ENCODE data around the gene SPDYE1. TPM values are rescaled to one million over a fixed set of nuclear protein-coding genes. Genes with fewer than 3 reads are reported as not detected.
"Not testable (repeated sequence)": the region's sequence is repeated elsewhere in the genome, so short reads cannot be mapped to it uniquely, and the experiment has no call there.

The SPDYE1 gene
- total RNA-seq, 1 donor from 2014 or later, result not detected

DNA sequence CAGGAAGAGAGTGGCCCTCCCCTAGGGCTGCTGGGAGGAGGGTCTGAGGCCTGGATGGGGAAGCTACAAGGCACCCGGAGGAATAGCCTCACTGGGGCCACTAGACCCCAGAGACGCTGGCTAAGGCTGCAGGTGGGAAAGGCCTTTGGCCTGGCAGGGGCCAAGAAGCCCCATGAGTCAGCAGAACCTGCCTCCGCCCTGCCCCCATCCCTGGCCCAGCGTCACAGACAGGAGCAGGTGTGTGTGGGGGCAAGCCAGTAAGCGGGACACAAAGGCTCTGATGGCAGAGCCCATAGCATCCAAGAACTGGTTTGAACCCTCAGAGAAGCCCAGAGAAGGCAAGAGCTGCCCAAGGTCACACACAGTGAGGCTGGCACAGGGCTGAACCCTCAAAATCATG, 27.0 kb upstream of the SPDYE1 start:
- not testable (repeated sequence) for H3K9me3 Mint-ChIP-seq; DNase-seq (ENCODE audit: low spot score in 2 of 2, unreplicated experiment in 2 of 2); H3K4me3 Mint-ChIP-seq; H3K27ac Mint-ChIP-seq; H3K36me3 Mint-ChIP-seq; H3K4me1 Mint-ChIP-seq; H3K27me3 Mint-ChIP-seq (ENCODE audit: low read depth)

DNA sequence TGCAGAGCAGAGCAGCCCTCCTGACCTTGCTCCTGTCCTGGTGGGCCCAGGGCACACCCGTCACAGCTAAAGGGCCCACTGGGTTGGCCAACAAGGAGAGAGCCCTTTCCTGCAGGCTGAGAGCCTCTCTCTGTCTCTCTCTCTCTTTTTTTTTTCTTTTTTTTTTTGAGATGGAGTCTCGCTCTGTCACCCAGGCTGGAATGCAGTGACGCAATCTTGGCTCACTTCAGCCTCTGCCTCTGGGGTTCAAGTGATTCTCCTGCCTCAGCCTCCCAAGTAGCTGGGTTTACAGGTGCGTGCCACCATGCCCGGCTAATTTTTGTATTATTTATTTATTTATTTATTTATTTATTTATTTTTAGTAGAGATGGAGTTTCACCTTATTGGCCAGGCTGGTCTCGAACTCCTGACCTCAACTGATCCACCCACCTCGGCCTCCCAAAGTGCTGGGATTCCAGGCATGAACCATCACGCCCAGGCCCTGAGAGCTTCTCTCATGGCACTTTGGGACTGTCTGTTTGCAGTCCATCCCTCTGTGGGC, 23.6 kb upstream of the SPDYE1 start:
- not testable (repeated sequence) for DNase-seq (ENCODE audit: low spot score in 2 of 2, unreplicated experiment in 2 of 2); H3K4me1 Mint-ChIP-seq; H3K27me3 Mint-ChIP-seq (ENCODE audit: low read depth); H3K4me3 Mint-ChIP-seq; H3K27ac Mint-ChIP-seq; H3K36me3 Mint-ChIP-seq; H3K9me3 Mint-ChIP-seq

DNA sequence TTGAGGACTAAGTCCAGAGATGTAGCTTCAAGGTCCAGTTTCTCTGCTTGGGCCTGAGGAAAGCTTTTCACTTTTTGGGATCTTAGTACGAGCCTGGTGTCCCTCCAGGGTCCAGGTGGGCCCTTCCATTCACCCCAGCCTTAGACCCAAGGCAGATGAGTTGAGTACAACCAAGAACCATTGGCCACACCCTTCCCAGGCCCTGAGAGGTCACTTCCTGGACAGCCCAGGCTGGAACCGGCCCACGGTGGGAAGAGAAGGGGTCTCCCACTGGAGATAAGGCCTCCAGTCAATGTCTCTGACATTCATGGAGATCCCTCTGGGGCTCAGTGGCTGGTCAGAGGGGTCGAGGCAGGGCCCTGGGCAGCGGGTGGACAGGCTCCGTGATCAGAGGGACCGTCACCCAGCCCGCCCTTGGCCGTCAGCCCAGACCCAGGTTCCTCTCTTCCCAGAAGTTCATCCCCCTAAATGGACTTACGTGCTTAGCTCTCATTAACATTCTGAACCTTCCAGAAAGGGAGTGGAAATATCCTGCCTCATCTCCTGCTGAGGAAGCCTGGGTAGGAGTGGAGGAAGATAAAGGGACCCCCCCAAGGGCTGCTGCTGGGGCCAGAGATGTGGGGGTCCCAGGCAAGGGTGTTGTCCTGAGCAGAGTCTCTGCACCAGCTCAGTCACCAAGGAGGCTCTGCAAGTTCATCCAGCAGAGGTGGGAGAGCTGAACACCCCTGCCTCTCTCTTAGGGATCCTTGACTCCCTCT, 22.8 kb upstream of the SPDYE1 start:
- H3K4me1 Mint-ChIP-seq; H3K36me3 Mint-ChIP-seq; H3K9me3 Mint-ChIP-seq; DNase-seq (ENCODE audit: low spot score in 2 of 2, unreplicated experiment in 2 of 2); H3K27me3 Mint-ChIP-seq (ENCODE audit: low read depth); H3K4me3 Mint-ChIP-seq; H3K27ac Mint-ChIP-seq: not testable (repeated sequence)

DNA sequence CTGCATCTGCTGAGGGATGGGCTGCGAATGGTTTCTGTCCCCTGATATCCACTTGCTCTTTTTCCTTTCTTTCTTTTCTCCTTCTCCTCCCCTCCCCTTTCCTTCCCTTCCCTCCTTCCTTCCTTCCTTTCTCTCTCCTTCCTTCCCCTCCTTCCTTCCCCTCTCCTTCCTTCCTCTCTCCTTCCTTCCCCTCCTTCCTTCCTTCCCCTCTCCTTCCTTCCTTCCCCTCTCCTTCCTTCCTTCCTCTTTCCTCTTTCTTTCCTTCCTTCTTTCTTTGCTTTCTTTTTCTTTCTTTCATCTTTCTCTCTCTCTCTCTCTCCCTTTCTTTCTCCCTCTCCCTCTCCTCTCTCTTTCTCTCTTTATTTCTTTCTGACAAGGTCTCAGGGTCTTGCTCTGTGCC, 20.2 kb upstream of the SPDYE1 start:
- Mint-ChIP-seq H3K27me3 (ENCODE audit: low read depth) (no peaks in the 10 kb centered on the region), H3K27ac (no peak overlapping the region), H3K4me3 (no peak overlapping the region)

DNA sequence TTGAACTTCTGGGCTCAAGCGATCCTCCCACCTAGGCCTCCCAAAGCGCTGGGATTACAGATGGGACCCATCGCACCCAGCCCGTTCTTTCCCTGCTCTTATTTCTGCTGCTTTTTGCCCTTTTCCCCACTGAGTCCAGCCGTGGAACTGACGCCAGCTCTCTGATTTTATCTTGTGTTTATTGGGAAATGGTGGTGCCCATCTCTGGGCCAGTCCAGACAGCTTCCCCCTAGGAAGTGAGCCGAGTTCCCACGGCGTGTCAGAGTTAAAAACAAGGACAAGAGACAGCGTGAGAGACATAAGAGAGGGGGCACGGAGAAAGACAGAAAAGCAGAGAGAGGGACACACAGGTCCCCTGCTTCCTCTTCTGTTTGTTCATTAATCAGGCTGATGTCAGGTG, 19.6 kb upstream of the SPDYE1 start:
- not testable (repeated sequence) for H3K27ac Mint-ChIP-seq; DNase-seq (ENCODE audit: low spot score in 2 of 2, unreplicated experiment in 2 of 2); H3K4me1 Mint-ChIP-seq; H3K36me3 Mint-ChIP-seq; H3K27me3 Mint-ChIP-seq (ENCODE audit: low read depth); H3K9me3 Mint-ChIP-seq; H3K4me3 Mint-ChIP-seq

More for the DNA sequence above, 20.2 kb upstream of the SPDYE1 start:
- Mint-ChIP-seq H3K9me3 (no peaks in the 10 kb centered on the region), H3K36me3 (peaks cover 1% of the 10 kb centered on the region), H3K4me1 (no peaks in the 10 kb centered on the region)
- no peak for DNase-seq (ENCODE audit: low spot score in 2 of 2, unreplicated experiment in 2 of 2)
- TF ChIP-seq, protein P1, sequence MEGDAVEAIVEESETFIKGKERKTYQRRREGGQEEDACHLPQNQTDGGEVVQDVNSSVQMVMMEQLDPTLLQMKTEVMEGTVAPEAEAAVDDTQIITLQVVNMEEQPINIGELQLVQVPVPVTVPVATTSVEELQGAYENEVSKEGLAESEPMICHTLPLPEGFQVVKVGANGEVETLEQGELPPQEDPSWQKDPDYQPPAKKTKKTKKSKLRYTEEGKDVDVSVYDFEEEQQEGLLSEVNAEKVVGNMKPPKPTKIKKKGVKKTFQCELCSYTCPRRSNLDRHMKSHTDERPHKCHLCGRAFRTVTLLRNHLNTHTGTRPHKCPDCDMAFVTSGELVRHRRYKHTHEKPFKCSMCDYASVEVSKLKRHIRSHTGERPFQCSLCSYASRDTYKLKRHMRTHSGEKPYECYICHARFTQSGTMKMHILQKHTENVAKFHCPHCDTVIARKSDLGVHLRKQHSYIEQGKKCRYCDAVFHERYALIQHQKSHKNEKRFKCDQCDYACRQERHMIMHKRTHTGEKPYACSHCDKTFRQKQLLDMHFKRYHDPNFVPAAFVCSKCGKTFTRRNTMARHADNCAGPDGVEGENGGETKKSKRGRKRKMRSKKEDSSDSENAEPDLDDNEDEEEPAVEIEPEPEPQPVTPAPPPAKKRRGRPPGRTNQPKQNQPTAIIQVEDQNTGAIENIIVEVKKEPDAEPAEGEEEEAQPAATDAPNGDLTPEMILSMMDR (IDR thresholded peaks at IDR 0.05; ENCODE audit: unreplicated experiment), result no peak

DNA sequence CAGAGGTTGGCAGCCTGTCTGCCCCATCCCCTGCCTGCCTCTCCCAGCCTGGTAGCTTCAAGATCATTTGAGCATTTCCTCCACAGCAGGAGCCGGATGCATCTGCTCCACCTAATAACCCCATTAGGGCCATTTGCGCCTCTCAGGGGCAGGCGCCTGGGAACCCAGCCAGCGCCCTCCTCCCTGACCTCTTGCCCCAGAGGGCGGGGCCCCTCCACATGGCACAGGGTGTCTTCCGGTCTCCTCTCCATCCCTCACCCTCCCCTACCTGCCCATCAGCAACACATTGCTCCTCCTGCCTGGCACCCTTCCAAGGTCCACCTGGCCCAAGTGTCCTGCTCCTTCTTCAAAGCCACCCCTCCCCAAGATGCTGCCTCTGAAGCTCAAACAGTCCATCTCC, 14.8 kb upstream of the SPDYE1 start:
- not testable (repeated sequence) for H3K27ac Mint-ChIP-seq; H3K36me3 Mint-ChIP-seq; H3K27me3 Mint-ChIP-seq (ENCODE audit: low read depth); DNase-seq (ENCODE audit: low spot score in 2 of 2, unreplicated experiment in 2 of 2); H3K4me3 Mint-ChIP-seq; H3K9me3 Mint-ChIP-seq; H3K4me1 Mint-ChIP-seq

DNA sequence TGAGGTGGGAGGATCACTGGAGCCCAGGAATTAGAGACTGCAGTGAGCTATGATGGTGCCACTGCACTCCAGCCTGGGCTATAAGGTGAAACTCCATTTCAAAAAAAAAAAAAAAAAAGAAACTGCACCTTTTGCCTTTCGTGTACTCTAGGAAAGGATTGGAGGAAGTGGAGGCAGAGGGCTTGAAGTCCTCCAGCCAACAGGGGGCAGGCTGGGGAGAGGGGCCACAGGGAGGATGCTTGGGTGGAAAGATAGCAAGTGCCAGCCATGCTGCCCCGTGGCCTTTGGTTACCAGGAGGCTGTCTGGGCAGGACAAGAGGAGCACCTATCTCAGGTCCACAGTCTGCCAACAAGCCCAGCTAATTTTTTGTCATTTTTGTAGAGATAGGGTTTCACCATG, 14.0 kb upstream of the SPDYE1 start:
- H3K4me3 Mint-ChIP-seq; H3K27me3 Mint-ChIP-seq (ENCODE audit: low read depth); H3K4me1 Mint-ChIP-seq; H3K9me3 Mint-ChIP-seq; DNase-seq (ENCODE audit: low spot score in 2 of 2, unreplicated experiment in 2 of 2); H3K27ac Mint-ChIP-seq; H3K36me3 Mint-ChIP-seq: not testable (repeated sequence)

- not testable (repeated sequence) for H3K9me3 Mint-ChIP-seq; H3K27ac Mint-ChIP-seq; H3K4me1 Mint-ChIP-seq; H3K36me3 Mint-ChIP-seq; H3K27me3 Mint-ChIP-seq (ENCODE audit: low read depth)
- peak overlapping the region; percentile 58 for H3K4me3 Mint-ChIP-seq
- DNase-seq (ENCODE audit: low spot score in 2 of 2, unreplicated experiment in 2 of 2), result peak; percentile 42 to 86
- TF ChIP-seq, protein P1 (IDR thresholded peaks at IDR 0.05; ENCODE audit: unreplicated experiment), result peak; percentile 91
These were observed 11.5 kb upstream of the SPDYE1 start for GRCh38 chr7:43985904-43986864.

DNA sequence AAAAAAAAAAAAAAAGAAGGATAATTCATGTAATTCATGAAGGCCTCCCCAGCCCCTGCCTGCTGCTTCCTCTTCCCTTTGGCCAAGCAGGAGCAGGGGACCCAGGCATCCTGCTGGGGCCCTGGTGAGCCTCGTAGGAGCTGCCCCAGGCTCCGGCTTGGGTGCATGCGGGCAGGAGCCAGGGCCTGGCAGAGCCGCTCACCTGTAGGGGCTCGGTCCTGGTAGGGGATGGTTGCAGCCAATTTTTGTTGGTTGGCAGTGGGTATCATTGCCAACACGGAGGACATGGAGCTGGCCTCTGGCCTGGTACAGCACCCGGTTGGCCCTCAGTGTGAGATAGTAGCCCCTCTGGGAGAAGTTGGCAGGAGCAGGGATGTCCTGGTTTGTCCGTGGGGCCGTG, 10.2 kb upstream of the SPDYE1 start:
- not testable (repeated sequence) for H3K9me3 Mint-ChIP-seq; DNase-seq (ENCODE audit: low spot score in 2 of 2, unreplicated experiment in 2 of 2)

GRCh38 chr7:43990011-43990585, 7.6 kb upstream of the SPDYE1 start:
- not testable (repeated sequence) for H3K4me3 Mint-ChIP-seq; H3K27me3 Mint-ChIP-seq (ENCODE audit: low read depth); DNase-seq (ENCODE audit: low spot score in 2 of 2, unreplicated experiment in 2 of 2); H3K4me1 Mint-ChIP-seq; H3K36me3 Mint-ChIP-seq; H3K27ac Mint-ChIP-seq; H3K9me3 Mint-ChIP-seq

More for the DNA sequence above, 10.2 kb upstream of the SPDYE1 start:
- not testable (repeated sequence) for H3K4me1 Mint-ChIP-seq; H3K36me3 Mint-ChIP-seq; H3K4me3 Mint-ChIP-seq; H3K27me3 Mint-ChIP-seq (ENCODE audit: low read depth); H3K27ac Mint-ChIP-seq

GRCh38 chr7:43990829-43991228, 6.9 kb upstream of the SPDYE1 start:
- not testable (repeated sequence) for H3K27ac Mint-ChIP-seq; H3K9me3 Mint-ChIP-seq; H3K4me1 Mint-ChIP-seq; H3K4me3 Mint-ChIP-seq; H3K36me3 Mint-ChIP-seq; DNase-seq (ENCODE audit: low spot score in 2 of 2, unreplicated experiment in 2 of 2); H3K27me3 Mint-ChIP-seq (ENCODE audit: low read depth)

Measured in mesothelial cell of epicardium (in vitro differentiated cells).